T-helper 22 cell (primary cell): Measurements from ENCODE around the gene SULT1E1.

Experiments used
- DNase-seq: peaks from one replicate; pipeline ENCODE4 v3.0.0-alpha.2; 2020; ENCODE audit warnings: low read depth

The SULT1E1 gene, protein sequence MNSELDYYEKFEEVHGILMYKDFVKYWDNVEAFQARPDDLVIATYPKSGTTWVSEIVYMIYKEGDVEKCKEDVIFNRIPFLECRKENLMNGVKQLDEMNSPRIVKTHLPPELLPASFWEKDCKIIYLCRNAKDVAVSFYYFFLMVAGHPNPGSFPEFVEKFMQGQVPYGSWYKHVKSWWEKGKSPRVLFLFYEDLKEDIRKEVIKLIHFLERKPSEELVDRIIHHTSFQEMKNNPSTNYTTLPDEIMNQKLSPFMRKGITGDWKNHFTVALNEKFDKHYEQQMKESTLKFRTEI

GRCh38 chr4:69860052-69860451 lies at the start of gene SULT1E1:
Gene SULT1E1, minus strand, starts transcription at chr4:69860145. Its CDS starts 2,501 bp downstream, at chr4:69857644.
- no peak for DNase-seq

GRCh38 chr4:69909195-69909594 lies 49.2 kb upstream of the SULT1E1 start:
- no peak for DNase-seq

GRCh38 chr4:69907151-69907550 lies 47.2 kb upstream of the SULT1E1 start:
- no peak for DNase-seq

- no peak for DNase-seq
These were observed 36.7 kb upstream of the SULT1E1 start for GRCh38 chr4:69896530-69897116.

- no peak for DNase-seq
These were observed 34.8 kb upstream of the SULT1E1 start for GRCh38 chr4:69894721-69895120.

GRCh38 chr4:69894186-69894585 lies 34.2 kb upstream of the SULT1E1 start:
- no peak for DNase-seq

GRCh38 chr4:69888336-69888735 lies 28.4 kb upstream of the SULT1E1 start:
- no peak for DNase-seq

DNA sequence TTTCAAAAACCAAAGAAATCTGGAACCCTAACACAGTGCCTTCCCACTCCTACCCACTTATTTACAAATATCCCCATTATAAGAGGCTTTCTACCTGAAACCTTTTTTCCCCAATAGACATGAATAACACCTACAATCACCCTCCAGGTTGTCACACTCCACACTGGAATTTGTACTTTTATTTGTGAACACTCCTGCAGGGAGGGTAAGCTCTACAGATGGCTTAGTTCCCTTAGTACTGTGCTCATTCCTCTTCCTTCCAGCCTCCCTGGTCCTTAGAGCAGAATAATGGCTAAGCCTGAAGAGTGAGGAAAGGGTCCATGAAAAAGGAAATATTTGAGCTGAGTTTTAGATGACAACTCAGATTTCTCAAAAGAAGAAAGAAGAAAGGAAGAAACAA lies 22.2 kb upstream of the SULT1E1 start:
- no peak for DNase-seq

DNA sequence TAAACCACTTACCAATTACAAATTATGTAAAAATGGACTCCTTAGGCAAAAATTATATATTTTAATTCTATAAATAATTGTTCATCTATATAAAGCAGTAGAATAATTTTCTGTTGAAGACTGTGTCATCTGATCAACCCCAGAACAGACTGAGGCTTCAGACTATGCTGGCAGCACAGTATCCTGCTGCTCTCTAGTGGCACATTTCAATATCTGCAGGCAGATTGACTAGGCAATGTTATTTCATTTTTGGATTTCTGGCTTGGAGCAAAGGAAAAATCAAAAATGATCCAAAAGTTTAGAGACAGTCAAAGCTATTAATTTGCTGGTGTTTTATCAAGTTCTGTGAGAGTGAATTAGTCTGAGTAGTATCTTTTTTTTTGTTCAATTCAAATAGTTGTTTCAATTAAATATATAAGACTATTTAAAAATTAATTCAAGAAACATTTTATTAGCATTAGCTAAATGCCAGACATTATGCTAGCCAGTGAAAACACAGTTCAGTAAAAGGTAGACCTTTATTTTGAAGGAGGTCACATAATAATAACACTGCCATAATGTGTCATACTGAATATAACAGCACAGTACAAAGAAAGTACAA lies 21.3 kb upstream of the SULT1E1 start:
- DNase-seq, result no peak

GRCh38 chr4:69878250-69878649 lies 18.3 kb upstream of the SULT1E1 start:
- DNase-seq, result no peak

DNA sequence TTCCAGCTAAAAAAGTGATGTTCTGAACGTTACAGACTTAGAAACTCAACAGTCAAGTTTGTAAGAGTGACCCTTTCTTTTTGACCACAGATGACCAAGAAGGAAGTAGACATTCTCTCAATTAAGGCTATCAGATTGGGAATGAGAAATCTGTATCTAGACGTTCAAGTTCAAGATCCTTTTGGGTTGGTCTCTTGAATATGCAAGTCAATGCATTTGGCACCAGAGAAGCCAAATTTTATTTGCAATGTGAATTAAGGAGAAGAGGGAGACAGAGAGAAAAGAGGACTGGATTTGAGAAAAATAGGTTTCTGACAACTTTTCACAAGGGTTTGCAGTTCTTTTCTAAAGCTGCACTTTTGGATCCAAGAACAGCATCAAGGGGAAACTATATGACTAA lies 17.5 kb upstream of the SULT1E1 start:
- DNase-seq, result no peak

DNA sequence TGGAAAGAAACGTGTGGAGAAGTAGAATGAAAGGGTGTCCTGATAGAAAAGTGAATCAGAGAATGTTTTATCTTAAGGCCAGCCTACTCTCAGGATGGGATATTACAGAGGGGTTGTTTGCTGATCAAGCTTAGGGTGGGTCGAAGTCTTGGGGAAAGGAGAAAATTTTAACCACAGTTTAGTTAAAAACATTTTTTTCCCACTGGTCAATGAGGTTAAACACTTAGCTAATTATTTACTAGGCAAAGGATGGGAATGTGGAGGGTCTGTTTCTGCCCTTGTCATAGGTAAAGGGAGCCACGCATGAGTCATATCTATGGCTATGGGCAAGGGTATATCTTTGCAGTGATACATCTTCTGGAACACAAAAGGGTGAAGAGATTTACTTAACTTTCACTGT lies 16.1 kb upstream of the SULT1E1 start:
- DNase-seq, result no peak

- DNase-seq, result no peak
These were observed 15.6 kb upstream of the SULT1E1 start for GRCh38 chr4:69875576-69875975.

DNA sequence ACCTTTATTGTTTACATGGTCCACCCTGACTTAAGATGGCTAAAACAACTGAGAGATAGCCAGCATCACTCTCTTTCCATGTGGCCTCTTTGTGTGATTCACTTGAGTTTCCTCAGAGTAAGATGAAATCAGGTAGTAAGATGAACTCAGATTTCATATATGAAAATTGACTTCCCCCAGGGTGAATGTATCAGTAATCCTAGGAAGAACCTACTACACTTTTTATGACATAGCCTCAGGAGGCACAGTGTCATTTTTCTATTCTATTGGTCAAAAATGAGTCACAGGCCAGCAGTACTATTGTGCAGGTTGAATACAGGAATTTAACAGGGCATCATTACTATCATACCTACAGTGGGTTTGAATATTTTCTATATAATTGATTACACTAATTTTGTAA lies 14.6 kb upstream of the SULT1E1 start:
- DNase-seq, result no peak

GRCh38 chr4:69861756-69862155 lies 1.8 kb upstream of the SULT1E1 start:
- no peak for DNase-seq

GRCh38 chr4:69860521-69861298 lies 765 bp upstream of the SULT1E1 start:
- DNase-seq, result no peak

- DNase-seq, result no peak
These were observed 732 bp downstream of the SULT1E1 start for GRCh38 chr4:69859140-69859685.

- DNase-seq, result no peak
These were observed 1.3 kb downstream of the SULT1E1 start for GRCh38 chr4:69858690-69859089.

- DNase-seq, result no peak
These were observed 4.1 kb downstream of the SULT1E1 start for GRCh38 chr4:69855822-69856221.

- no peak for DNase-seq
These were observed 10.0 kb downstream of the SULT1E1 start for GRCh38 chr4:69849969-69850368.

- no peak for DNase-seq
These were observed 10.6 kb downstream of the SULT1E1 start for GRCh38 chr4:69849297-69849696.

DNA sequence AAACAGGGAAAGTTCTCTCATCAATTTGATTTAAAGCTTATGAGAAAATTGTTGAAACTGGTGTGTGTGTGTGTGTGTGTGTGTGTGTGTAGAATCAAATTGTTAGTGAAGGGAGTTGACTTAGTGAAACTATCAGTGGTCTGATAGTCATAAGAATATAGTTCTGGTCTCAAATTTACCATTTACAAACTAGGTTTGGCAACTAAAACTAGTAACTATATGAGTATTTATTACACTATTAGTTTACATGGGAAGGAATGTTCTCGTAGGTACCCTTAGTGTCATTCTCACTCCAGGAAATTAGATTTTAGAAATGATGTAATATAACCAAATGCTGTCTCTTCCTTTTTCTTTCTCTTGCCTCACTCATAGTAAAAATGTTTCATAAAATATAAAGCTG lies 11.9 kb downstream of the SULT1E1 start:
- no peak for DNase-seq

GRCh38 chr4:69843932-69844331 lies 16.0 kb downstream of the SULT1E1 start:
- no peak for DNase-seq
